Liver (tissue), 9 donors: ENCODE data around the gene PFN3. TPM values are rescaled to one million over a fixed set of nuclear protein-coding genes. Genes with fewer than 3 reads are reported as not detected.

Source experiments
- DNase-seq: peaks from one replicate; pipeline ENCODE4 v3.0.0-alpha.2; 2017; ENCODE audit warnings: low spot score
- H3K27ac ChIP-seq, 2 donors: one replicate each; pipeline ENCODE4 v1.7.0; 2013; ENCODE audit warnings: inconsistent platforms in 2 of 2, low read length in 2 of 2, control low read depth in 1 of 2, low read depth in 1 of 2, mild to moderate bottlenecking in 1 of 2
- H3K27me3 ChIP-seq, 4 donors: one replicate each; pipeline versions ENCODE4 v1.6.1 to v1.7.0; 2013; ENCODE audit warnings: low read length in 3 of 4, inconsistent platforms in 1 of 4, mild to moderate bottlenecking in 1 of 4, moderate library complexity in 1 of 4; ENCODE audit not compliant: control insufficient read depth in 4 of 4, insufficient read depth in 4 of 4
- H3K36me3 ChIP-seq, 4 donors: one replicate each; pipeline versions ENCODE4 v1.6.1 to v1.7.0; 2013; ENCODE audit warnings: low read length in 3 of 4, mild to moderate bottlenecking in 3 of 4, low read depth in 1 of 4, moderate library complexity in 1 of 4; ENCODE audit not compliant: control insufficient read depth in 4 of 4, insufficient read depth in 3 of 4
- H3K4me1 ChIP-seq, 4 donors: one replicate each; pipeline versions ENCODE4 v1.6.1 to v1.7.0; 2013; ENCODE audit warnings: low read length in 3 of 4, mild to moderate bottlenecking in 3 of 4, moderate library complexity in 1 of 4; ENCODE audit not compliant: control insufficient read depth in 4 of 4, insufficient read depth in 4 of 4
- H3K4me3 ChIP-seq, 3 donors: one replicate each; pipeline versions ENCODE4 v1.6.1 to v1.7.0; 2013; ENCODE audit warnings: low read length in 3 of 3, control low read depth in 1 of 3, low read depth in 1 of 3, mild to moderate bottlenecking in 1 of 3
- H3K9ac ChIP-seq, 2 donors: one replicate each; pipeline ENCODE4 v1.7.0; 2013; ENCODE audit warnings: low read length in 2 of 2, mild to moderate bottlenecking in 2 of 2, moderate library complexity in 2 of 2, control low read depth in 1 of 2, low read depth in 1 of 2
- H3K9me3 ChIP-seq, 4 donors: one replicate each; pipeline versions ENCODE4 v1.6.1 to v1.7.0; 2013; ENCODE audit warnings: low read length in 3 of 4; ENCODE audit not compliant: control insufficient read depth in 4 of 4
- ATF3 ChIP-seq: IDR thresholded peaks from 2 replicates; pipeline ENCODE4 v1.6.1; 2016; ENCODE audit warnings: antibody characterized with exemption
- CTCF ChIP-seq: fragments of 150-350 bp; IDR thresholded peaks from 2 replicates; pipeline ENCODE4 v1.5.1; 2017; ENCODE audit warnings: improper control_type of control experiment, low read depth, low read length; ENCODE audit not compliant: missing input control
- EGR1 ChIP-seq, 2 donors: IDR thresholded peaks; 2 replicates each; pipeline ENCODE4 v1.6.1; 2016 to 2018; ENCODE audit warnings: antibody characterized with exemption in 2 of 2, low read depth in 2 of 2
- FOXA1 ChIP-seq: IDR thresholded peaks from 2 replicates; pipeline ENCODE4 v1.6.1; 2016; ENCODE audit warnings: antibody characterized with exemption
- GABPA ChIP-seq, 2 donors: IDR thresholded peaks in 1 of 2; conservative IDR thresholded peaks in 1 of 2; 2 replicates each; pipeline ENCODE4 v1.6.1; 2016; ENCODE audit warnings: antibody characterized with exemption in 2 of 2, mild to moderate bottlenecking in 1 of 2, moderate library complexity in 1 of 2
- HNF4A ChIP-seq, 2 donors: conservative IDR thresholded peaks; 2 replicates each; pipeline ENCODE4 v1.6.1; 2016; ENCODE audit warnings: antibody characterized with exemption in 2 of 2, mild to moderate bottlenecking in 2 of 2
- HNF4G ChIP-seq: IDR thresholded peaks from 2 replicates; pipeline ENCODE4 v1.6.1; 2016; ENCODE audit warnings: antibody characterized with exemption
- JUND ChIP-seq, 2 donors: IDR thresholded peaks; 2 replicates each; pipeline ENCODE4 v1.6.1; 2016; ENCODE audit warnings: antibody characterized with exemption in 2 of 2
- MAX ChIP-seq: IDR thresholded peaks from 2 replicates; pipeline ENCODE4 v1.6.1; 2016; ENCODE audit warnings: antibody characterized with exemption
- NR2F2 ChIP-seq: IDR thresholded peaks from 2 replicates; pipeline ENCODE4 v1.6.1; 2016; ENCODE audit warnings: antibody characterized with exemption
- RAD21 ChIP-seq, 2 donors: IDR thresholded peaks; 2 replicates each; pipeline ENCODE4 v1.6.1; 2016; ENCODE audit warnings: antibody characterized with exemption in 2 of 2, mild to moderate bottlenecking in 2 of 2
- REST ChIP-seq: IDR thresholded peaks from 2 replicates; pipeline ENCODE4 v1.6.1; 2016; ENCODE audit warnings: antibody characterized with exemption, mild to moderate bottlenecking
- RXRA ChIP-seq, 2 donors: IDR thresholded peaks; 2 replicates each; pipeline ENCODE4 v1.6.1; 2017 to 2018; ENCODE audit warnings: antibody characterized with exemption in 2 of 2, mild to moderate bottlenecking in 1 of 2
- TAF1 ChIP-seq: conservative IDR thresholded peaks from 2 replicates; pipeline ENCODE4 v1.6.1; 2016; ENCODE audit warnings: antibody characterized with exemption, mild to moderate bottlenecking
- YY1 ChIP-seq: IDR thresholded peaks from 2 replicates; pipeline ENCODE4 v1.6.1; 2016; ENCODE audit warnings: antibody characterized with exemption, mild to moderate bottlenecking
- ZBTB33 ChIP-seq: IDR thresholded peaks from 2 replicates; pipeline ENCODE4 v1.6.1; 2016; ENCODE audit warnings: antibody characterized with exemption
- whole genome bisulfite sequencing: extraction: QIAGEN DNeasy Blood & Tissue Kit; methylation state at CpG from one replicate; pipeline ENCODE4 v1.1.7; 2013; 5-methylcytosine and 5-hydroxymethylcytosine counted together
- polyA plus RNA-seq, 2 donors: library from polyadenylated mRNA; stranded (reverse) in 1 of 2; unstranded in 1 of 2; fragments of 200-250 nt in 1 of 2; fragments of >200 nt in 1 of 2; fragmentation: Nextera tagmentation in 1 of 2; extraction: Ambion mirVana in 1 of 2; gene quantifications; one replicate each; pipeline versions ENCODE4 v1.2.1 to v1.2.3, GENCODE V29; 2013 to 2015
- total RNA-seq, 2 donors: library from RNA; depleted of rRNA; stranded (reverse); fragments of >200 nt; gene quantifications; one replicate each; pipeline ENCODE4 v1.2.3, GENCODE V29; 2014
- donor health status: healthy.
- donor health status: healthy.
- donor health status: healthy.
- donor health status: healthy.
- donor health status: healthy.

PFN3 gene
- total and polyA plus RNA-seq, 4 donors = not detected

GRCh38 chr5:177433658-177434217 is 33.3 kb upstream of the PFN3 start:
- Histone ChIP-seq H3K4me1 (peaks cover 0 to 6% (median 0%) of the 10 kb centered on the region in 4 donors), H3K27ac (no peak overlapping the region), H3K4me3 (no peak overlapping the region), H3K9me3 (no peaks in the 10 kb centered on the region), H3K36me3 (peaks cover 6 to 27% (median 19%) of the 10 kb centered on the region in 4 donors), H3K9ac (no peak overlapping the region), H3K27me3 (no peaks in the 10 kb centered on the region)
- TF ChIP-seq RAD21 (IDR thresholded peaks at IDR 0.05) = no peak
- TF ChIP-seq HNF4G = no peak
- no peak for TF ChIP-seq YY1
- DNase-seq = no peak
- 94% methylated on average over 29 of the region's 29 CpGs for WGBS

GRCh38 chr5:177432839-177433657 is 32.6 kb upstream of the PFN3 start:
- no peak for DNase-seq
- Histone ChIP-seq H3K4me1 (peaks cover 0 to 8% (median 2%) of the 10 kb centered on the region in 4 donors), H3K36me3 (peaks cover 6 to 27% (median 19%) of the 10 kb centered on the region in 4 donors), H3K27me3 (no peaks in the 10 kb centered on the region), H3K9ac (no peak overlapping the region), H3K9me3 (no peaks in the 10 kb centered on the region), H3K27ac (no peak overlapping the region), H3K4me3 (no peak overlapping the region)
- WGBS = 93% methylated on average over 25 of the region's 25 CpGs
- TF ChIP-seq RAD21 (IDR thresholded peaks at IDR 0.05) (no peak), ATF3 (no peak), GABPA (IDR thresholded peaks at IDR 0.05 in 1 of 2, conservative IDR thresholded peaks at IDR 0.05 in 1 of 2) (no peak), TAF1 (no peak), EGR1 (IDR thresholded peaks at IDR 0.05; ENCODE audit: low read depth in 2 of 2) (no peak), FOXA1 (no peak), CTCF (no peak), ZBTB33 (no peak), MAX (no peak), JUND (IDR thresholded peaks at IDR 0.05) (no peak), NR2F2 (no peak), RXRA (IDR thresholded peaks at IDR 0.05) (no peak), REST (no peak), HNF4A (conservative IDR thresholded peaks at IDR 0.05) (no peak), YY1 (no peak), HNF4G (no peak)
